C4-2B (cell line): ENCODE data around the gene ST8SIA5.

ENCODE experiments used
- H3K27ac ChIP-seq: fragments of 450-650 bp; 2 replicates; pipeline ENCODE4 v1.5.1; 2017
- ZFX ChIP-seq: fragments of 450-650 bp; IDR thresholded peaks from 2 replicates; pipeline ENCODE4 v1.6.1; 2017
- TF ChIP-seq, protein P1 (sequence below): fragments of 450-650 bp; conservative IDR thresholded peaks from 2 replicates; pipeline ENCODE4 v1.5.1; 2017; ENCODE audit warnings: mild to moderate bottlenecking

Gene ST8SIA5

DNA sequence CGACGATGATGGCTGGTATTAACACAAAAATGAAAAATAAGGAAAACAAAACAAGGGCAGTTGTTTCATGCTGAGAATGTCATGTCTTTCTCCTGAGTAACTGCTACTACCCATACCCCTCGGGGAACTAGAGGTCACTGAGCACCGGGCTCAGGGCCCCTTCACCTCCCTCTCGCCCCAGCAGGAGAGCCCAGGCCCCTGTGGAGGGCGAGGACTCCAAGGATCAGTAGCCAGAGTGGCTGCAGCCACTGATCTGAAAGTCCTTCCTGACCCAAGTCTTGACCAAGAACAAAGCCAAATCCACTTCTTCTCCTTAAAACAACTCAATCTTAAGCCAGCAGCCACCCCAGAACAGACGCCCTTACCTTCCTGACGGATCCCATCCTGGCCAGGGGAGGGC lies 25.5 kb downstream of the ST8SIA5 start:
- H3K27ac ChIP-seq: no peak overlapping the region

DNA sequence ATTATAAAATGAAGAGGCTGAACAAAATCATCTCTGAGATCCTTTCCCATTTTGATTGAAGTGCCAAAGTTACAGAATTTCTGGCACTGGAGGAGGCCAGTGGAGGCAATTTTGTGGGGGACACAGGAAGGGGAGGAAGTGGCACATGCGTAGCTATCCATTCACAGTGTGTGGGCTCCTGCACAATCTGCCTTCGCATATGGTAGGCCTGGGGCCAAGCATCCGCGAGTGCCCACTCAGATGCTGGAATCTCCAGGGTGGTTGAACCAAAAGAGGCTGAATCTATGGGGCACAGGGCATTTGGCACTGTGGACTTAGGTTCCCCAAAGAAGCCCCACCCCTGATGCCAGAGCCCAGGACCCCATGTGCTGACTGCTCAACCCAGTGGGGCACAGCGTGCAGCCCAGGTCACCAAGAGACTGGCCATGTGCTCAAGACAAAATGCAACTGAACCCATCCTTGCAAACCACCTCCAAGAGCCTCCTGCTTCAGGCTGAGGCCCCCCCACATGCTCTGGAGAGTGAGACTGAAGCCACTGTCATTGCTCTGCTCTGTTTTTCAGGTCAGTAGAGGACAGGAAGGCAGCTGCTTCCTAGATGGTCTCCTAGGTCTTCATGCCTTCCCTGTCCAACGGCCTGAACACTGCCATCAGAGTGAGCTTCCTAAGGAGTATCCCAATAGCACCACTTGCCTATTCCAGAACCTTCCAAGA lies 28.5 kb downstream of the ST8SIA5 start:
- no peak overlapping the region for H3K27ac ChIP-seq
- TF ChIP-seq, protein P1, sequence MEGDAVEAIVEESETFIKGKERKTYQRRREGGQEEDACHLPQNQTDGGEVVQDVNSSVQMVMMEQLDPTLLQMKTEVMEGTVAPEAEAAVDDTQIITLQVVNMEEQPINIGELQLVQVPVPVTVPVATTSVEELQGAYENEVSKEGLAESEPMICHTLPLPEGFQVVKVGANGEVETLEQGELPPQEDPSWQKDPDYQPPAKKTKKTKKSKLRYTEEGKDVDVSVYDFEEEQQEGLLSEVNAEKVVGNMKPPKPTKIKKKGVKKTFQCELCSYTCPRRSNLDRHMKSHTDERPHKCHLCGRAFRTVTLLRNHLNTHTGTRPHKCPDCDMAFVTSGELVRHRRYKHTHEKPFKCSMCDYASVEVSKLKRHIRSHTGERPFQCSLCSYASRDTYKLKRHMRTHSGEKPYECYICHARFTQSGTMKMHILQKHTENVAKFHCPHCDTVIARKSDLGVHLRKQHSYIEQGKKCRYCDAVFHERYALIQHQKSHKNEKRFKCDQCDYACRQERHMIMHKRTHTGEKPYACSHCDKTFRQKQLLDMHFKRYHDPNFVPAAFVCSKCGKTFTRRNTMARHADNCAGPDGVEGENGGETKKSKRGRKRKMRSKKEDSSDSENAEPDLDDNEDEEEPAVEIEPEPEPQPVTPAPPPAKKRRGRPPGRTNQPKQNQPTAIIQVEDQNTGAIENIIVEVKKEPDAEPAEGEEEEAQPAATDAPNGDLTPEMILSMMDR: no peak
- TF ChIP-seq ZFX: no peak

More for the DNA sequence above, 25.5 kb downstream of the ST8SIA5 start:
- TF ChIP-seq, protein P1: no peak
- no peak for TF ChIP-seq ZFX

DNA sequence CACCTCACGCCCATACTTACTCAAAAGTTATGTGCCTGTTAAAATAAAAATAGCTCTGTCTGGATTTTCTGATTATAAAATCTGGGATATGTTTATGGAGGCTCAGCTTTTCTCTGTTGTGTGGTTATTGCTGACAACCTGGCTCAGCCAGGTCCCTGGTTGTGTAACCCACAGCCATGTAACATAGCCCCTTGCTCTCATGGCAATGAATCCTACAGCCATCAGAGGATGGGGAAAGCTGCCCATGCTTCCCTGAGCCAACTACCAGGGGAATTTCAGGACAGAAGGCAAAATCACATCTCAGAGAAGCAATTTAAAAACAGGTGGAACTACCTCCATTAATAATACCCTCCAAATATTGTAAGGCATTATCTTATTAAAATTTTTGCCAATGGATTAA lies 29.7 kb downstream of the ST8SIA5 start:
- TF ChIP-seq, protein P1: no peak
- TF ChIP-seq ZFX: no peak
- no peak overlapping the region for H3K27ac ChIP-seq

DNA sequence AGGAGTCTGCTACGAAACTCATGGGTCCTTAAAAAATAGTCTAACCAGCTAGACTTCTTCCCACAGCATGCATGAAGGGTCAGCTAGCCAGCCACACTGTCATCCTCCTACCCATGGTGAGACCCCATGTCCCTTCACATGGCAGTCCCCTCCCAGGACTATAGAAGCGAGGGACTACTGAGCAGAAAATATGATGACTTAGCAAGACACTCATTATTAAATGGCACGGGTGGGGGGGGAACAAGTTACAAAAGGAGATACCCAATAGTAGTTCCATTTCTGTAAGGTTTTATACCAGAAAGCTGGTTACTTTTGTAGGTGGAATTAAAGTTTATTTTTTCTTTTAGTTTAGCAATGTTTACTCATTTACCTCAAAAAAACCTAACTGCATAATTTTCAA lies 31.5 kb downstream of the ST8SIA5 start:
- H3K27ac ChIP-seq: no peak overlapping the region
- TF ChIP-seq ZFX: no peak
- TF ChIP-seq, protein P1: no peak

DNA sequence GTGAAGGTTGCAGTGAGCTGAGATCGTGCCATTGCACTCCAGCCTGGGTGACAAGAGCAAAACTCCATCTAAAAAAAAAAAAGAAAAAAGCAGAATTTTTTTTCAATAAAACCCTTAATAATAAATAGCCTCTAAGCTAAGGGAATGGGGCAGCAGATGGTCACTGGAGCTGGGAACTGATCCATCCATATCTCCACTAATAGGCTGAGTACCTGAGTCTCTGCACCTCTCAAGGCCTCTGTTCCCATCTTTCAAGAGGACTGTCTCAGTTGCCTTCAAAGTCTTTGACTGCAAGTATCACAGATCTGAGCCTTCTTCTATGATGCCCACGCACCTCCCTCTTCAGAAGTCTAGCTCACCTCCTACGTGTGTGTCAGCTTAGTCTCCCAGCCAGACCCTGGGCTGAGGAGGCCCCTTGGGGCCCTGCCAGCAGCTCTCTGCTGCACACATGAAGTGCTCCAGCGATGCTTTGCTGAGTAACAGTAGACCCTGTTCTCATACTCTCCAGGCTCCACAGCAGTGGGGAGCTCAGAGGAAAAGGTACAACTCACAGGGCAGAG lies 32.9 kb downstream of the ST8SIA5 start:
- no peak overlapping the region for H3K27ac ChIP-seq
- TF ChIP-seq ZFX: no peak

DNA sequence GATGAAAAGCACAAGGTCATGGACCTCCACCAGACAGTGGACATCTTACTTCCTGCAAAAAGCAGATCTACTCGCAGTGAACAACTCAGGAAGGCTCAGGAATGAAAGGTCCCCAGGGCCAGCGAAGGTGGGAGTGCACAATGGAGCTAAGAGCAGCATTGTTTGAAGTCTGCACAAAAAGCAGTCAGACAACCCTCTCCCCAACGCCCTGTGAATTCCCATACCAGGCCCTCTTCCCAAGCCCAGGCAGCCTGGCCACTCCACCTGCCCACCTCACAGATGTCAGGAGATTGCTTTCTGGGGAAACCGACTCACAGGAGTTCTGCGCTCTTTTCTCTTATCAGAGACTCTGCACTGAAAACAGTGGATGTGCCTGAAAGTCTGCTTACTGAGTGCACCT lies 34.8 kb downstream of the ST8SIA5 start:
- no peak for TF ChIP-seq ZFX
- TF ChIP-seq, protein P1: no peak
- no peak overlapping the region for H3K27ac ChIP-seq

DNA sequence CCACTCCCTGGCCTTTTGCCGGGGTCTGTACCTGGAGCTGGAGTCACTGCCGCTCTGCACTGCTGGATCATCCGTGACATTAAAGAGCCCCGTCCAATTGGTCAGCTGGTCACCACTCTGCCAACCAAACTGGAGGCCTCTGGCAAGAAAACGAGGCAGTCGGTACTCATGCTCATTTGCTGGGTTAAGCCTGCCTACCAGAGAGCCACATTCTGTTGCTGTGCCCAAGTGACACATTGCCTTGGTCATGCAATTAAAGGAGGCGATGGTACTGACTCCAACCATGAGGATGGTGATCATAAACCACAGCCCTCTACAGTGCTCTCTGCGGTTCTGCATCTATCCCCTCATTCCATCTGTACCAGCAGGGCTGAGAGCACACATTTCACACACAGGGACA lies 35.5 kb downstream of the ST8SIA5 start:
- H3K27ac ChIP-seq: no peak overlapping the region
- no peak for TF ChIP-seq ZFX
- TF ChIP-seq, protein P1: no peak

DNA sequence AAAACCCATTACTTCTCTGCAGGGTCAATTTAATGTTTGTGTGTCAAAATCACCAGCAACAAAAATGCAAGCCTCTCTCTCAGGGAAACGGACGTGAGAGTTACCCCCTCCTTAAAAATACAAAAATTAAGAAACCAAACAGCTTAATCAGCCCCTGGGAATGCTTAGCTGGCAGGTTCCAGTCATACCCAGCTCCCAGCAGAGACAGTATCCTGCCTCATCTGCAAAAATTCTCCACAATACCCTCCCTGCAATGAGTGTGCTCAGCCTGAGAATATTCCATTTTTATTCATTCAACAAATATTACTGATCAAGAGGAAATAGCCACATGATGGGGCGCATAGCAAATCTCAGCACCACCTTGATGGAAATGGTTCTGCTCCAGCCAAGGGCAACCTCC lies 36.3 kb downstream of the ST8SIA5 start:
- no peak overlapping the region for H3K27ac ChIP-seq
- TF ChIP-seq ZFX: no peak
- TF ChIP-seq, protein P1: no peak
